H1 (cell line): Measurements from ENCODE around the gene CHAC2.

Experiments used
- ASH2L ChIP-seq: fragments of 200-600, 300-600 bp; sonication (generic); IDR thresholded peaks from one replicate; pipeline ENCODE4 v1.7.1; 2017; ENCODE audit warnings: low read length
- CBX5 ChIP-seq: fragments of 300-800, 300-1000 bp; sonication (generic); IDR thresholded peaks from 2 replicates; pipeline ENCODE4 v1.7.1; 2016; ENCODE audit warnings: antibody characterized with exemption, low read length, low read depth
- CBX8 ChIP-seq: fragments of 300-800, 300-1000 bp; sonication (generic); IDR thresholded peaks from 2 replicates; pipeline ENCODE4 v1.7.1; 2016; ENCODE audit warnings: low read depth, low read length, borderline replicate concordance
- CHD2 ChIP-seq: IDR thresholded peaks from 2 replicates; pipeline ENCODE4 v1.6.1; 2012; ENCODE audit warnings: low read length, improper control_type of control experiment
- CTCF ChIP-seq, 3 experiments: IDR thresholded peaks; 1 replicate in 2 of 3; 2 replicates in 1 of 3; pipeline versions ENCODE4 v1.5.1 to v1.6.1; 2011; ENCODE audit warnings: low read length in 3 of 3, mild to moderate bottlenecking in 3 of 3, inconsistent platforms in 2 of 3, low read depth in 1 of 3, moderate library complexity in 1 of 3; ENCODE audit not compliant: insufficient read depth in 1 of 3; ENCODE audit errors: control extremely low read depth in 1 of 3
- EZH2 ChIP-seq: fragments of 200-600 bp; sonication (generic); IDR thresholded peaks from 2 replicates; pipeline ENCODE4 v1.7.1; 2012; ENCODE audit warnings: low read depth, mild to moderate bottlenecking, moderate library complexity, low read length, inconsistent platforms; ENCODE audit not compliant: severe bottlenecking
- FOSL1 ChIP-seq: IDR thresholded peaks from 2 replicates; pipeline ENCODE4 v1.6.1; 2011; ENCODE audit warnings: mild to moderate bottlenecking, low read depth, low read length, moderate library complexity; ENCODE audit not compliant: insufficient read depth
- JUN ChIP-seq: IDR thresholded peaks from 2 replicates; pipeline ENCODE4 v1.6.1; 2011; ENCODE audit warnings: low read depth, mild to moderate bottlenecking, improper control_type of control experiment, low read length
- JUND ChIP-seq: IDR thresholded peaks from 2 replicates; pipeline ENCODE4 v1.6.1; 2011; ENCODE audit warnings: mild to moderate bottlenecking, improper control_type of control experiment, low read length
- POLR2AphosphoS5 ChIP-seq: IDR thresholded peaks from 2 replicates; pipeline ENCODE4 v1.6.1; 2011; ENCODE audit warnings: low read depth, low read length
- TAF1 ChIP-seq: IDR thresholded peaks from 2 replicates; pipeline ENCODE4 v1.6.1; 2011; ENCODE audit warnings: mild to moderate bottlenecking, low read depth, low read length
- TF ChIP-seq, protein P1 (sequence below): fragments of 300-600 bp; sonication (generic); IDR thresholded peaks from 2 replicates; pipeline ENCODE4 v1.7.1; 2012; ENCODE audit warnings: low read length, moderate library complexity, mild to moderate bottlenecking, inconsistent platforms; ENCODE audit not compliant: insufficient replicate concordance
- TF ChIP-seq, protein P2 (sequence below): IDR thresholded peaks from 2 replicates; pipeline ENCODE4 v1.6.1; 2011; ENCODE audit warnings: low read depth, mild to moderate bottlenecking, low read length; ENCODE audit not compliant: insufficient read depth

- no peak for TF ChIP-seq CTCF (IDR thresholded peaks at IDR 0.05; ENCODE audit: control extremely low read depth in 1 of 3, insufficient read depth in 1 of 3, low read depth in 1 of 3, low read length in 3 of 3)
- TF ChIP-seq JUND: no peak
- no peak for TF ChIP-seq POLR2AphosphoS5
- no peak for TF ChIP-seq FOSL1
- no peak for TF ChIP-seq CBX8
- TF ChIP-seq TAF1: no peak
- TF ChIP-seq ASH2L: no peak
- TF ChIP-seq, protein P1, sequence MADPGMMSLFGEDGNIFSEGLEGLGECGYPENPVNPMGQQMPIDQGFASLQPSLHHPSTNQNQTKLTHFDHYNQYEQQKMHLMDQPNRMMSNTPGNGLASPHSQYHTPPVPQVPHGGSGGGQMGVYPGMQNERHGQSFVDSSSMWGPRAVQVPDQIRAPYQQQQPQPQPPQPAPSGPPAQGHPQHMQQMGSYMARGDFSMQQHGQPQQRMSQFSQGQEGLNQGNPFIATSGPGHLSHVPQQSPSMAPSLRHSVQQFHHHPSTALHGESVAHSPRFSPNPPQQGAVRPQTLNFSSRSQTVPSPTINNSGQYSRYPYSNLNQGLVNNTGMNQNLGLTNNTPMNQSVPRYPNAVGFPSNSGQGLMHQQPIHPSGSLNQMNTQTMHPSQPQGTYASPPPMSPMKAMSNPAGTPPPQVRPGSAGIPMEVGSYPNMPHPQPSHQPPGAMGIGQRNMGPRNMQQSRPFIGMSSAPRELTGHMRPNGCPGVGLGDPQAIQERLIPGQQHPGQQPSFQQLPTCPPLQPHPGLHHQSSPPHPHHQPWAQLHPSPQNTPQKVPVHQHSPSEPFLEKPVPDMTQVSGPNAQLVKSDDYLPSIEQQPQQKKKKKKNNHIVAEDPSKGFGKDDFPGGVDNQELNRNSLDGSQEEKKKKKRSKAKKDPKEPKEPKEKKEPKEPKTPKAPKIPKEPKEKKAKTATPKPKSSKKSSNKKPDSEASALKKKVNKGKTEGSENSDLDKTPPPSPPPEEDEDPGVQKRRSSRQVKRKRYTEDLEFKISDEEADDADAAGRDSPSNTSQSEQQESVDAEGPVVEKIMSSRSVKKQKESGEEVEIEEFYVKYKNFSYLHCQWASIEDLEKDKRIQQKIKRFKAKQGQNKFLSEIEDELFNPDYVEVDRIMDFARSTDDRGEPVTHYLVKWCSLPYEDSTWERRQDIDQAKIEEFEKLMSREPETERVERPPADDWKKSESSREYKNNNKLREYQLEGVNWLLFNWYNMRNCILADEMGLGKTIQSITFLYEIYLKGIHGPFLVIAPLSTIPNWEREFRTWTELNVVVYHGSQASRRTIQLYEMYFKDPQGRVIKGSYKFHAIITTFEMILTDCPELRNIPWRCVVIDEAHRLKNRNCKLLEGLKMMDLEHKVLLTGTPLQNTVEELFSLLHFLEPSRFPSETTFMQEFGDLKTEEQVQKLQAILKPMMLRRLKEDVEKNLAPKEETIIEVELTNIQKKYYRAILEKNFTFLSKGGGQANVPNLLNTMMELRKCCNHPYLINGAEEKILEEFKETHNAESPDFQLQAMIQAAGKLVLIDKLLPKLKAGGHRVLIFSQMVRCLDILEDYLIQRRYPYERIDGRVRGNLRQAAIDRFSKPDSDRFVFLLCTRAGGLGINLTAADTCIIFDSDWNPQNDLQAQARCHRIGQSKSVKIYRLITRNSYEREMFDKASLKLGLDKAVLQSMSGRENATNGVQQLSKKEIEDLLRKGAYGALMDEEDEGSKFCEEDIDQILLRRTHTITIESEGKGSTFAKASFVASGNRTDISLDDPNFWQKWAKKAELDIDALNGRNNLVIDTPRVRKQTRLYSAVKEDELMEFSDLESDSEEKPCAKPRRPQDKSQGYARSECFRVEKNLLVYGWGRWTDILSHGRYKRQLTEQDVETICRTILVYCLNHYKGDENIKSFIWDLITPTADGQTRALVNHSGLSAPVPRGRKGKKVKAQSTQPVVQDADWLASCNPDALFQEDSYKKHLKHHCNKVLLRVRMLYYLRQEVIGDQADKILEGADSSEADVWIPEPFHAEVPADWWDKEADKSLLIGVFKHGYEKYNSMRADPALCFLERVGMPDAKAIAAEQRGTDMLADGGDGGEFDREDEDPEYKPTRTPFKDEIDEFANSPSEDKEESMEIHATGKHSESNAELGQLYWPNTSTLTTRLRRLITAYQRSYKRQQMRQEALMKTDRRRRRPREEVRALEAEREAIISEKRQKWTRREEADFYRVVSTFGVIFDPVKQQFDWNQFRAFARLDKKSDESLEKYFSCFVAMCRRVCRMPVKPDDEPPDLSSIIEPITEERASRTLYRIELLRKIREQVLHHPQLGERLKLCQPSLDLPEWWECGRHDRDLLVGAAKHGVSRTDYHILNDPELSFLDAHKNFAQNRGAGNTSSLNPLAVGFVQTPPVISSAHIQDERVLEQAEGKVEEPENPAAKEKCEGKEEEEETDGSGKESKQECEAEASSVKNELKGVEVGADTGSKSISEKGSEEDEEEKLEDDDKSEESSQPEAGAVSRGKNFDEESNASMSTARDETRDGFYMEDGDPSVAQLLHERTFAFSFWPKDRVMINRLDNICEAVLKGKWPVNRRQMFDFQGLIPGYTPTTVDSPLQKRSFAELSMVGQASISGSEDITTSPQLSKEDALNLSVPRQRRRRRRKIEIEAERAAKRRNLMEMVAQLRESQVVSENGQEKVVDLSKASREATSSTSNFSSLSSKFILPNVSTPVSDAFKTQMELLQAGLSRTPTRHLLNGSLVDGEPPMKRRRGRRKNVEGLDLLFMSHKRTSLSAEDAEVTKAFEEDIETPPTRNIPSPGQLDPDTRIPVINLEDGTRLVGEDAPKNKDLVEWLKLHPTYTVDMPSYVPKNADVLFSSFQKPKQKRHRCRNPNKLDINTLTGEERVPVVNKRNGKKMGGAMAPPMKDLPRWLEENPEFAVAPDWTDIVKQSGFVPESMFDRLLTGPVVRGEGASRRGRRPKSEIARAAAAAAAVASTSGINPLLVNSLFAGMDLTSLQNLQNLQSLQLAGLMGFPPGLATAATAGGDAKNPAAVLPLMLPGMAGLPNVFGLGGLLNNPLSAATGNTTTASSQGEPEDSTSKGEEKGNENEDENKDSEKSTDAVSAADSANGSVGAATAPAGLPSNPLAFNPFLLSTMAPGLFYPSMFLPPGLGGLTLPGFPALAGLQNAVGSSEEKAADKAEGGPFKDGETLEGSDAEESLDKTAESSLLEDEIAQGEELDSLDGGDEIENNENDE: no peak
- no peak for TF ChIP-seq CHD2
- TF ChIP-seq, protein P2, sequence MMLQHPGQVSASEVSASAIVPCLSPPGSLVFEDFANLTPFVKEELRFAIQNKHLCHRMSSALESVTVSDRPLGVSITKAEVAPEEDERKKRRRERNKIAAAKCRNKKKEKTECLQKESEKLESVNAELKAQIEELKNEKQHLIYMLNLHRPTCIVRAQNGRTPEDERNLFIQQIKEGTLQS: no peak
- no peak for TF ChIP-seq JUN
- no peak for TF ChIP-seq CBX5
- TF ChIP-seq EZH2: no peak
Observed at GRCh38 chr2:53785366-53785765, 17.8 kb downstream of the CHAC2 start.
